HCT116 (cell line): ENCODE data around the gene TTLL4. TPM values are rescaled to one million over a fixed set of nuclear protein-coding genes. Genes with fewer than 3 reads are reported as not detected.

ENCODE experiments used
- ATAC-seq: fragments of 200-7000 bp; cut with Tn5 transposase; 2 replicates; pipeline ENCODE4 v1.9.1; 2020; ENCODE audit warnings: mild to moderate bottlenecking, moderate library complexity
- BruUV-seq: library from RNA; stranded (reverse); fragments of 400-500 nt; replicated peaks from 2 replicates; lab custom pipeline; 2021; lab: Mats Ljungman, UMichigan
- CTCF ChIA-PET: fragments of 300-600 bp; sonication (Branson Sonifier 250); formaldehyde crosslinking; loops from one replicate; lab custom pipeline; 2021; ENCODE audit warnings: antibody characterized with exemption; lab: Charles Lee
- POLR2A ChIA-PET: fragments of 300-600, 350-600 bp; sonication (Branson Sonifier 250); formaldehyde crosslinking; loops from one replicate; lab custom pipeline; 2021; ENCODE audit warnings: antibody characterized with exemption; lab: Charles Lee
- RAD21 ChIA-PET, 2 experiments: fragments of 300-600 bp; sonication (Branson Sonifier 250); formaldehyde crosslinking; loops; one replicate each; lab custom pipeline; 2023; ENCODE audit warnings: low total read pairs in 2 of 2; ENCODE audit not compliant: uncharacterized antibody in 2 of 2, unreplicated experiment in 2 of 2, low non-redundant PET in 1 of 2; lab: Charles Lee
- DNase-seq: peaks from one replicate; pipeline ENCODE4 v3.0.0-alpha.2; 2010; ENCODE audit warnings: low read depth, low spot score
- H2AFZ ChIP-seq: fragments of 200-600 bp; shearing (Covaris generic), sonication (generic); 2 replicates; pipeline ENCODE4 v1.6.1; 2017; ENCODE audit warnings: low read depth, mixed run types, mixed read lengths, antibody characterized with exemption, low read length; ENCODE audit not compliant: poor library complexity, severe bottlenecking
- H3K27ac ChIP-seq: 2 replicates; pipeline ENCODE4 v1.5.1; 2012; ENCODE audit warnings: low read depth, low read length
- H3K27me3 ChIP-seq: fragments of 200-600 bp; sonication (generic); 2 replicates; pipeline ENCODE4 v1.6.1; 2016; ENCODE audit warnings: mixed run types, low read length, mixed read lengths; ENCODE audit not compliant: insufficient read depth
- H3K36me3 ChIP-seq, 2 experiments: fragments of 200-500 bp in 1 of 2; fragments of 200-600 bp in 1 of 2; sonication (Bioruptor generic) in 1 of 2; sonication (generic) in 1 of 2; 2 replicates each; pipeline versions ENCODE4 v1.5.1 to v1.6.1; 2014 to 2016; ENCODE audit warnings: low read length in 2 of 2, inconsistent platforms in 1 of 2, mixed read lengths in 1 of 2, mixed run types in 1 of 2; ENCODE audit not compliant: insufficient read depth in 2 of 2, control insufficient read depth in 1 of 2
- H3K4me1 ChIP-seq, 2 experiments: fragments of 200-600 bp in 1 of 2; sonication (generic) in 1 of 2; 2 replicates each; pipeline versions ENCODE4 v1.5.1 to v1.6.1; 2012 to 2017; ENCODE audit warnings: low read length in 2 of 2, inconsistent platforms in 1 of 2, mild to moderate bottlenecking in 1 of 2, mixed read lengths in 1 of 2, mixed run types in 1 of 2, moderate library complexity in 1 of 2; ENCODE audit not compliant: insufficient read depth in 2 of 2, control insufficient read depth in 1 of 2
- H3K4me2 ChIP-seq: fragments of 200-600 bp; sonication (generic); 2 replicates; pipeline ENCODE4 v1.6.1; 2017; ENCODE audit warnings: mixed run types, low read length, mixed read lengths
- H3K4me3 ChIP-seq, 2 experiments: fragments of 200-600 bp in 1 of 2; sonication (generic) in 1 of 2; replicated peaks in 1 of 2; 2 replicates each; pipeline ENCODE4 v1.5.1; 2011 to 2016; ENCODE audit warnings: low read length in 2 of 2, control low read depth in 1 of 2, low read depth in 1 of 2, mild to moderate bottlenecking in 1 of 2, mixed read lengths in 1 of 2, mixed run types in 1 of 2
- H3K79me2 ChIP-seq: fragments of 200-600 bp; sonication (generic); 2 replicates; pipeline ENCODE4 v1.6.1; 2017; ENCODE audit warnings: mild to moderate bottlenecking, mixed run types, low read length, moderate library complexity, mixed read lengths; ENCODE audit not compliant: insufficient read depth
- H3K9ac ChIP-seq: fragments of 200-600 bp; sonication (generic); 2 replicates; pipeline ENCODE4 v1.6.1; 2016; ENCODE audit warnings: low read length, mixed read lengths
- H3K9me2 ChIP-seq: fragments of 200-600 bp; sonication (generic), shearing (Covaris generic); 2 replicates; pipeline ENCODE4 v1.6.1; 2017; ENCODE audit warnings: mixed run types, mild to moderate bottlenecking, moderate library complexity; ENCODE audit not compliant: insufficient read depth
- H3K9me3 ChIP-seq, 2 experiments: fragments of 200-500 bp in 1 of 2; fragments of 200-600 bp in 1 of 2; sonication (Bioruptor generic) in 1 of 2; sonication (generic) in 1 of 2; 2 replicates each; pipeline ENCODE4 v1.6.1; 2014 to 2017; ENCODE audit warnings: low read length in 2 of 2, mixed read lengths in 2 of 2, inconsistent platforms in 1 of 2, low read depth in 1 of 2, mild to moderate bottlenecking in 1 of 2, mixed run types in 1 of 2, moderate library complexity in 1 of 2; ENCODE audit not compliant: control insufficient read depth in 1 of 2, insufficient read depth in 1 of 2
- H4K20me1 ChIP-seq: fragments of 200-600 bp; sonication (generic), shearing (Covaris generic); 2 replicates; pipeline ENCODE4 v1.6.1; 2017; ENCODE audit warnings: mixed run types, mild to moderate bottlenecking, moderate library complexity; ENCODE audit not compliant: insufficient read depth
- ELF1 ChIP-seq: IDR thresholded peaks from 2 replicates; pipeline ENCODE4 v1.6.1; 2012; ENCODE audit warnings: low read depth, borderline replicate concordance
- FOSL1 ChIP-seq: IDR thresholded peaks from 2 replicates; pipeline ENCODE4 v1.6.1; 2012; ENCODE audit warnings: low read depth
- intact Hi-C: fragments of 100-400 bp; cut with micrococcal nuclease; formaldehyde crosslinking; loops from 2 replicates; pipeline ENCODE4 v1.10.0; 2022
- total RNA-seq: library from RNA; stranded (reverse); gene quantifications from one replicate; pipeline ENCODE4 v1.2.1, GENCODE V29; 2021; ENCODE audit not compliant: unreplicated experiment
- TF ChIP-seq, protein P1 (sequence below), 3 experiments: fragments of 200-600 bp in 1 of 3; sonication (generic) in 1 of 3; IDR thresholded peaks in 2 of 3; conservative IDR thresholded peaks in 1 of 3; 2 replicates each; pipeline ENCODE4 v1.5.1; 2012 to 2017; ENCODE audit warnings: low read depth in 2 of 3, low read length in 2 of 3, antibody characterized with exemption in 1 of 3, borderline replicate concordance in 1 of 3, control low read depth in 1 of 3, mild to moderate bottlenecking in 1 of 3, mixed read lengths in 1 of 3, mixed run types in 1 of 3, moderate library complexity in 1 of 3; ENCODE audit not compliant: insufficient read depth in 1 of 3

The TTLL4 gene
- total RNA-seq, 1 experiment from 2014 or later = 53.0 TPM

DNA sequence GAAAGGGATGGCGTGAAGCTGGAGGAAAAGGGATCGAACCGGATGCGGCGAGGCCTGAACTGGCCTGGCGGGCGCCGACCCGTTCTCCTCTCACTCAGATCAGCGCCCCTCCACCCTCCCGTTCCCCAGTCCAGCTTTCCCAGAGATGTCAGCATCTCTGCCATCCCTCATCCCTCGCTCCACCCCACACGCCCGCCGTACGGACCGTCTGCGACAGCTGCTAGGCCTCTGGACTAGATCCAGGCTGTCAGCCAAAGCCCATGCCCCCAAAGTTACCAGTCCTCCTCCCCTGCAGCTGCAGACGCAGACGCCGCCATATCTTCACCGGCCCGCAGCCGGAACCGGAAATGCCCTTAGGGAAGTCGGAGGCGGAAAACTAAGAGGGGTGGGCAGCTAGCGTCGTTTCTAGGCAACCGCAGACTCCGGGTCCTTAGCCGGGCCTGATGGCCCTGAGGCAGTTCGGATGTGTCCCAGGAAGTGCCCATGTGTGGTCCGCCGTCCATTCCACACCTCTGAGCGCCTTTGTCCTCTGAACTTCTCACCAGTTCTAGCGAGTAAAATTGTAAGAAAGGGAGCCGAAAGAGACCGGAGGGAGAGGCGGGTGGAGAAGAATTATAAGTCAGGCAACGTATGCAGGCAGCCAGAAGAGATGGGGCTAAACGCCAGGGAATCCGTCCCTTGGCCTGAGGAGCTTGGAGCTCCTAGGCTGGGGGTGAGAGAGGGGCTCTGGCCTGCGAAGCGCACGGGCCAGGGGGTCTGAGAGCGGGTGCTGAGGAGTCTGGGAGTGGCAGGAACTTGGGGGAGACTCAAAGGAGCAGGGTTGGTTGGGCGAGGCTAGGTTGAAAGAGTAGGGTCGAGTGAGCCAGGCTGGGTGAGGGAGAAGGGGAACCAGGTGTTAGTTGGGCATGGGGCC is 38.7 kb upstream of the TTLL4 start, which contains the start of the genes RNF25 and STK36 (continued):
- TF ChIP-seq, protein P1, sequence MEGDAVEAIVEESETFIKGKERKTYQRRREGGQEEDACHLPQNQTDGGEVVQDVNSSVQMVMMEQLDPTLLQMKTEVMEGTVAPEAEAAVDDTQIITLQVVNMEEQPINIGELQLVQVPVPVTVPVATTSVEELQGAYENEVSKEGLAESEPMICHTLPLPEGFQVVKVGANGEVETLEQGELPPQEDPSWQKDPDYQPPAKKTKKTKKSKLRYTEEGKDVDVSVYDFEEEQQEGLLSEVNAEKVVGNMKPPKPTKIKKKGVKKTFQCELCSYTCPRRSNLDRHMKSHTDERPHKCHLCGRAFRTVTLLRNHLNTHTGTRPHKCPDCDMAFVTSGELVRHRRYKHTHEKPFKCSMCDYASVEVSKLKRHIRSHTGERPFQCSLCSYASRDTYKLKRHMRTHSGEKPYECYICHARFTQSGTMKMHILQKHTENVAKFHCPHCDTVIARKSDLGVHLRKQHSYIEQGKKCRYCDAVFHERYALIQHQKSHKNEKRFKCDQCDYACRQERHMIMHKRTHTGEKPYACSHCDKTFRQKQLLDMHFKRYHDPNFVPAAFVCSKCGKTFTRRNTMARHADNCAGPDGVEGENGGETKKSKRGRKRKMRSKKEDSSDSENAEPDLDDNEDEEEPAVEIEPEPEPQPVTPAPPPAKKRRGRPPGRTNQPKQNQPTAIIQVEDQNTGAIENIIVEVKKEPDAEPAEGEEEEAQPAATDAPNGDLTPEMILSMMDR (IDR thresholded peaks at IDR 0.05 in 2 of 3, conservative IDR thresholded peaks at IDR 0.05 in 1 of 3; ENCODE audit: borderline replicate concordance in 1 of 3, insufficient read depth in 1 of 3, low read depth in 2 of 3, low read length in 2 of 3) = no peak
- no peak for TF ChIP-seq FOSL1

DNA sequence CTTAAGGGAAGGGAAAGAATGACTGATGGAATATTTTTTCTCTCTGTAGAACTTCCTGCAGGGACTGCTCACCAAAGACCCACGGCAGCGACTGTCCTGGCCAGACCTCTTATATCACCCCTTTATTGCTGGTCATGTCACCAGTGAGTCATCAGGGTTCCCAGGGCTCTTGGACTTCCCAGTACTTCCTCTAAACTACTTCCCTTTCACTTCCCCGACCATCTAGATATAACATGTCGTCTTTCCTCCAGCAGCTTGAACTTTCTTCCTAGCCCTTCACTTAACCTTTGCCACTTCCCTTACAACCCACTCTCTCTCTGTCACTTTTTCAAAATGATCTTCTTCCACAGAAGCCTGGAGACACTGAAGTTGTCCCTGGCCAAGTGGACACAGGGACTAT is 31.5 kb upstream of the TTLL4 start:
- Histone ChIP-seq H3K9me3 (no peaks in the 10 kb centered on the region), H3K4me2 (no peak overlapping the region), H2AFZ (no peak overlapping the region), H3K27me3 (no peaks in the 10 kb centered on the region), H3K79me2 (no peaks in the 10 kb centered on the region), H3K36me3 (peaks cover 0 to 9% of the 10 kb centered on the region in 2 experiments; a peak in 2 of 4 replicates), H3K27ac (no peak overlapping the region), H3K9ac (no peak overlapping the region)
- CTCF ChIA-PET = interaction anchor here (2.2 kb wide), 1 partner anchor 8 kb away, joined by 6 read pairs; no protein-coding TSS in a partner anchor
- intact Hi-C loops = no loop called here
- no peak for ATAC-seq
- TF ChIP-seq ELF1 = no peak
- TF ChIP-seq, all 23 proteins: peak for 0
- RAD21 ChIA-PET = no interaction called here
- no TSS peak for BruUV-seq
- no peak overlapping the region for H3K4me3 ChIP-seq
- DNase-seq = no peak
- no peaks in the 10 kb centered on the region for H3K9me2 ChIP-seq
- POLR2A ChIA-PET = no interaction called here
- peaks cover 0 to 4% of the 10 kb centered on the region in 2 experiments; a peak in 1 of 4 replicates for H3K4me1 ChIP-seq
- H4K20me1 ChIP-seq = no peaks in the 10 kb centered on the region
